Neural progenitor cell (in vitro differentiated cells): ENCODE data around the gene MOG. TPM values are rescaled to one million over a fixed set of nuclear protein-coding genes. Genes with fewer than 3 reads are reported as not detected.
A peak's percentile ranks its signal among the peaks of the same experiment; 100 is the strongest.

ENCODE experiments used
- DNase-seq: peaks from one replicate; pipeline ENCODE4 v3.0.0-alpha.2; 2016; ENCODE audit warnings: low spot score
- H2AFZ ChIP-seq: fragments of 200-600 bp; sonication (generic); replicated peaks from 2 replicates; pipeline ENCODE4 v1.6.1; 2016; ENCODE audit warnings: antibody characterized with exemption
- H3F3A ChIP-seq: fragments of 200-600 bp; sonication (generic); 2 replicates; pipeline ENCODE4 v1.6.1; 2016; ENCODE audit warnings: antibody characterized with exemption, low read depth
- H3K27ac ChIP-seq: fragments of 200-600 bp; sonication (generic); 2 replicates; pipeline ENCODE4 v1.5.1; 2016; ENCODE audit warnings: mild to moderate bottlenecking
- H3K27me3 ChIP-seq: fragments of 200-600 bp; sonication (generic); 2 replicates; pipeline ENCODE4 v1.6.1; 2016; ENCODE audit warnings: mild to moderate bottlenecking, moderate library complexity
- H3K36me3 ChIP-seq: fragments of 200-600 bp; sonication (generic); 2 replicates; pipeline ENCODE4 v1.5.1; 2016
- H3K4me1 ChIP-seq: fragments of 200-600 bp; sonication (generic); 2 replicates; pipeline ENCODE4 v1.6.1; 2016; ENCODE audit warnings: mixed run types
- H3K4me2 ChIP-seq: fragments of 200-600 bp; sonication (generic); 2 replicates; pipeline ENCODE4 v1.6.1; 2016
- H3K4me3 ChIP-seq: fragments of 200-600 bp; sonication (generic); 2 replicates; pipeline ENCODE4 v1.5.1; 2016
- H3K79me2 ChIP-seq: fragments of 200-600 bp; sonication (generic); 2 replicates; pipeline ENCODE4 v1.6.1; 2016; ENCODE audit warnings: low read depth
- H3K9ac ChIP-seq: fragments of 200-600 bp; sonication (generic); 2 replicates; pipeline ENCODE4 v1.6.1; 2016
- H3K9me3 ChIP-seq: fragments of 200-600 bp; sonication (generic); 2 replicates; pipeline ENCODE4 v1.5.1; 2016; ENCODE audit warnings: low read depth
- H4K20me1 ChIP-seq: fragments of 200-600 bp; sonication (generic); 2 replicates; pipeline ENCODE4 v1.6.1; 2016; ENCODE audit warnings: low read depth
- H3K27ac Mint-ChIP-seq: 3 replicates; pipeline ENCODE4 v1.8.0; 2021; ENCODE audit warnings: mixed read lengths
- H3K27me3 Mint-ChIP-seq: 2 replicates; pipeline ENCODE4 v1.8.0; 2022; ENCODE audit warnings: low read depth, mild to moderate bottlenecking, inconsistent platforms, moderate library complexity, mixed read lengths; ENCODE audit not compliant: insufficient read depth
- H3K36me3 Mint-ChIP-seq: 3 replicates; pipeline ENCODE4 v1.8.0; 2021; ENCODE audit warnings: mixed read lengths
- H3K4me1 Mint-ChIP-seq: 3 replicates; pipeline ENCODE4 v1.8.0; 2021; ENCODE audit warnings: mixed read lengths
- H3K4me3 Mint-ChIP-seq: 3 replicates; pipeline ENCODE4 v1.8.0; 2021; ENCODE audit warnings: mild to moderate bottlenecking, moderate library complexity, mixed read lengths
- H3K9me3 Mint-ChIP-seq: 3 replicates; pipeline ENCODE4 v1.8.0; 2020; ENCODE audit warnings: mixed read lengths
- CTCF ChIP-seq: fragments of 200-600 bp; sonication (generic); IDR thresholded peaks from 2 replicates; pipeline ENCODE4 v1.5.1; 2017; ENCODE audit warnings: antibody characterized with exemption, mild to moderate bottlenecking
- EZH2 ChIP-seq: fragments of 200-600 bp; sonication (generic); IDR thresholded peaks from 2 replicates; pipeline ENCODE4 v1.6.1; 2017; ENCODE audit warnings: antibody characterized with exemption, mild to moderate bottlenecking, moderate library complexity
- EZH2phosphoT487 ChIP-seq: fragments of 200-600 bp; sonication (generic); IDR thresholded peaks from 2 replicates; pipeline ENCODE4 v1.6.1; 2017; ENCODE audit warnings: antibody characterized with exemption
- total RNA-seq: library from RNA; depleted of rRNA; stranded (reverse); fragments of >200 nt; gene quantifications from 2 replicates; pipeline ENCODE4 v1.2.3, GENCODE V29; 2015; ENCODE audit warnings: low replicate concordance

MOG gene
- total RNA-seq, 1 donor from 2014 or later = not detected

- H3K79me2 ChIP-seq = no peaks in the 10 kb centered on the region
- no peaks in the 10 kb centered on the region for H3F3A ChIP-seq
- H4K20me1 ChIP-seq = no peaks in the 10 kb centered on the region
- no peaks in the 10 kb centered on the region for H3K4me1 Mint-ChIP-seq
- H2AFZ ChIP-seq = no peak overlapping the region
- peaks cover 5% of the 10 kb centered on the region for H3K27me3 ChIP-seq
- H3K4me2 ChIP-seq = no peak overlapping the region
- H3K9me3 ChIP-seq = no peaks in the 10 kb centered on the region
- TF ChIP-seq EZH2 (no peak), CTCF (no peak), EZH2phosphoT487 (no peak)
- no peak overlapping the region for H3K9ac ChIP-seq
- no peak overlapping the region for H3K27ac ChIP-seq
- H3K36me3 Mint-ChIP-seq = no peaks in the 10 kb centered on the region
- no peaks in the 10 kb centered on the region for H3K36me3 ChIP-seq
- H3K4me3 ChIP-seq = no peak overlapping the region
- H3K4me1 ChIP-seq = no peaks in the 10 kb centered on the region
- no peak overlapping the region for H3K4me3 Mint-ChIP-seq
- DNase-seq = no peak
- H3K27me3 Mint-ChIP-seq = peaks cover 13% of the 10 kb centered on the region
- peak overlapping the region; percentile 30 for H3K27ac Mint-ChIP-seq
- H3K9me3 Mint-ChIP-seq = peaks cover 2% of the 10 kb centered on the region
Observed at GRCh38 chr6:29708432-29709179, 51.7 kb downstream of the MOG start.

- Mint-ChIP-seq H3K4me3 (no peak overlapping the region), H3K4me1 (no peaks in the 10 kb centered on the region), H3K27me3 (peaks cover 8% of the 10 kb centered on the region), H3K27ac (no peak overlapping the region), H3K9me3 (peaks cover 2% of the 10 kb centered on the region), H3K36me3 (no peaks in the 10 kb centered on the region)
- H3K9ac ChIP-seq = no peak overlapping the region
- no peak overlapping the region for H3K4me2 ChIP-seq
- H3K27ac ChIP-seq = no peak overlapping the region
- no peaks in the 10 kb centered on the region for H3K36me3 ChIP-seq
- no peak for DNase-seq
- H3K4me3 ChIP-seq = no peak overlapping the region
- no peaks in the 10 kb centered on the region for H3K4me1 ChIP-seq
- no peaks in the 10 kb centered on the region for H4K20me1 ChIP-seq
- no peak for TF ChIP-seq CTCF
- H3K27me3 ChIP-seq = peaks cover 2% of the 10 kb centered on the region
- no peaks in the 10 kb centered on the region for H3K9me3 ChIP-seq
- H3K79me2 ChIP-seq = no peaks in the 10 kb centered on the region
- no peak overlapping the region for H2AFZ ChIP-seq
- H3F3A ChIP-seq = no peaks in the 10 kb centered on the region
Observed at GRCh38 chr6:29709188-29709587, 52.3 kb downstream of the MOG start.

- H3K4me1 Mint-ChIP-seq = no peaks in the 10 kb centered on the region
- TF ChIP-seq EZH2phosphoT487 (no peak), EZH2 (no peak), CTCF (no peak)
- no peak for DNase-seq
- no peak overlapping the region for H3K4me3 ChIP-seq
- no peak overlapping the region for H3K4me2 ChIP-seq
- no peak overlapping the region for H3K27ac ChIP-seq
- H3K79me2 ChIP-seq = no peaks in the 10 kb centered on the region
- no peaks in the 10 kb centered on the region for H3K36me3 ChIP-seq
- no peaks in the 10 kb centered on the region for H4K20me1 ChIP-seq
- H3K27me3 Mint-ChIP-seq = peaks cover 8% of the 10 kb centered on the region
- no peaks in the 10 kb centered on the region for H3K9me3 ChIP-seq
- H3K9me3 Mint-ChIP-seq = peaks cover 2% of the 10 kb centered on the region
- no peak overlapping the region for H3K4me3 Mint-ChIP-seq
- H2AFZ ChIP-seq = no peak overlapping the region
- H3K4me1 ChIP-seq = no peaks in the 10 kb centered on the region
- H3K9ac ChIP-seq = no peak overlapping the region
- H3K27ac Mint-ChIP-seq = no peak overlapping the region
- no peaks in the 10 kb centered on the region for H3F3A ChIP-seq
- peaks cover 6% of the 10 kb centered on the region for H3K27me3 ChIP-seq
- H3K36me3 Mint-ChIP-seq = no peaks in the 10 kb centered on the region
Observed at GRCh38 chr6:29710281-29710941, 53.5 kb downstream of the MOG start.
